ENCODE results near the gene PLS1. TPM values are rescaled to one million over a fixed set of nuclear protein-coding genes. Genes with fewer than 3 reads are reported as not detected.
A peak's percentile ranks its signal among the peaks of the same experiment; 100 is the strongest.
"Not testable (repeated sequence)": the region's sequence is repeated elsewhere in the genome, so short reads cannot be mapped to it uniquely, and the experiment has no call there.

PLS1 gene, protein sequence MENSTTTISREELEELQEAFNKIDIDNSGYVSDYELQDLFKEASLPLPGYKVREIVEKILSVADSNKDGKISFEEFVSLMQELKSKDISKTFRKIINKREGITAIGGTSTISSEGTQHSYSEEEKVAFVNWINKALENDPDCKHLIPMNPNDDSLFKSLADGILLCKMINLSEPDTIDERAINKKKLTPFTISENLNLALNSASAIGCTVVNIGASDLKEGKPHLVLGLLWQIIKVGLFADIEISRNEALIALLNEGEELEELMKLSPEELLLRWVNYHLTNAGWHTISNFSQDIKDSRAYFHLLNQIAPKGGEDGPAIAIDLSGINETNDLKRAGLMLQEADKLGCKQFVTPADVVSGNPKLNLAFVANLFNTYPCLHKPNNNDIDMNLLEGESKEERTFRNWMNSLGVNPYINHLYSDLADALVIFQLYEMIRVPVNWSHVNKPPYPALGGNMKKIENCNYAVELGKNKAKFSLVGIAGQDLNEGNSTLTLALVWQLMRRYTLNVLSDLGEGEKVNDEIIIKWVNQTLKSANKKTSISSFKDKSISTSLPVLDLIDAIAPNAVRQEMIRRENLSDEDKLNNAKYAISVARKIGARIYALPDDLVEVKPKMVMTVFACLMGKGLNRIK
- total RNA-seq (2021): 50.4 and 53.8 TPM in 2 replicates
- Bru-seq, nascent RNA: percentile 80 among the genes with signal in this experiment
- percentile 72 among the genes with signal in this experiment for BruChase-seq, experiment 1, labeled RNA remaining after a 2-hour chase
- BruChase-seq, experiment 2, labeled RNA remaining after a 6-hour chase: percentile 73 among the genes with signal in this experiment
- long read RNA-seq, transcript PLS1-202 (16 exons, 3,706 nt): major isoform, 101 of 121 reads
- long read RNA-seq, partial matches to known transcripts: 5 of 121 reads
- long read RNA-seq, other reads (novel, unspliced or antisense): 15 of 121 reads

- H3K4me2 ChIP-seq: peak within 1 kb of the TSS; percentile 94
- 0 out of 2 replicates have a peak, but pooled peaks cover 4% of the 10 kb centered on the region for H3K36me3 ChIP-seq (ENCODE audit: low read depth)
- no peaks in the 10 kb centered on the region for H3K27me3 ChIP-seq (ENCODE audit: insufficient read depth, low read depth)
- peak within 1 kb of the TSS; percentile 91 for H3K27ac ChIP-seq
- DNase-seq: peak; percentile 80 to 99
- ChIA-PET CTCF (no interaction called here), POLR2A (ENCODE audit: unreplicated experiment) (interaction anchor here (0.7 kb wide), 1 partner anchor 402 kb away, joined by 3 read pairs; no protein-coding TSS in a partner anchor)
- peaks cover 19% of the 10 kb centered on the region; the same call in 1 of the 2 replicates for H3F3A ChIP-seq (ENCODE audit: insufficient read depth, low read depth)
- H3K9me2 ChIP-seq (ENCODE audit: insufficient read depth): no peaks in the 10 kb centered on the region
- no peaks in the 10 kb centered on the region for H3K9me3 ChIP-seq (ENCODE audit: insufficient read depth, low read depth)
- intact Hi-C loops (cut with micrococcal nuclease; ENCODE audit: unreplicated experiment): loop anchor here (1.0 to 5.0 kb wide), 5 partner anchors 17 to 405 kb away; partner anchors contain the start of genes ATR, TRPC1 and U2SURP
- peaks cover 35% of the 10 kb centered on the region for H3K79me2 ChIP-seq (ENCODE audit: low read depth)
- H4K20me1 ChIP-seq (ENCODE audit: insufficient read depth): no peaks in the 10 kb centered on the region
- TF ChIP-seq, protein P1, sequence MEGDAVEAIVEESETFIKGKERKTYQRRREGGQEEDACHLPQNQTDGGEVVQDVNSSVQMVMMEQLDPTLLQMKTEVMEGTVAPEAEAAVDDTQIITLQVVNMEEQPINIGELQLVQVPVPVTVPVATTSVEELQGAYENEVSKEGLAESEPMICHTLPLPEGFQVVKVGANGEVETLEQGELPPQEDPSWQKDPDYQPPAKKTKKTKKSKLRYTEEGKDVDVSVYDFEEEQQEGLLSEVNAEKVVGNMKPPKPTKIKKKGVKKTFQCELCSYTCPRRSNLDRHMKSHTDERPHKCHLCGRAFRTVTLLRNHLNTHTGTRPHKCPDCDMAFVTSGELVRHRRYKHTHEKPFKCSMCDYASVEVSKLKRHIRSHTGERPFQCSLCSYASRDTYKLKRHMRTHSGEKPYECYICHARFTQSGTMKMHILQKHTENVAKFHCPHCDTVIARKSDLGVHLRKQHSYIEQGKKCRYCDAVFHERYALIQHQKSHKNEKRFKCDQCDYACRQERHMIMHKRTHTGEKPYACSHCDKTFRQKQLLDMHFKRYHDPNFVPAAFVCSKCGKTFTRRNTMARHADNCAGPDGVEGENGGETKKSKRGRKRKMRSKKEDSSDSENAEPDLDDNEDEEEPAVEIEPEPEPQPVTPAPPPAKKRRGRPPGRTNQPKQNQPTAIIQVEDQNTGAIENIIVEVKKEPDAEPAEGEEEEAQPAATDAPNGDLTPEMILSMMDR (conservative IDR thresholded peaks at IDR 0.05): no peak
- no peak for TF ChIP-seq EZH2 (IDR thresholded peaks at IDR 0.05; ENCODE audit: low read depth)
- H3K4me1 ChIP-seq (replicated peaks; ENCODE audit: insufficient read depth): peaks cover 30% of the 10 kb centered on the region
- peak within 1 kb of the TSS; percentile 86 for H2AFZ ChIP-seq
- TSS peak; percentile 99 for BruUV-seq (replicated peaks)
- peak within 1 kb of the TSS; percentile 73 for H3K4me3 ChIP-seq
These were observed at the start of gene PLS1 for GRCh38 chr3:142595951-142596725. Gene PLS1, plus strand, starts transcription at chr3:142596393. Its CDS starts 67,845 bp downstream, at chr3:142664238.

- Histone ChIP-seq H3K9me3 (ENCODE audit: insufficient read depth, low read depth) (no peaks in the 10 kb centered on the region), H3K4me3 (no peak overlapping the region), H3K27me3 (ENCODE audit: insufficient read depth, low read depth) (no peaks in the 10 kb centered on the region), H2AFZ (no peak overlapping the region), H3K27ac (no peak overlapping the region), H3K36me3 (ENCODE audit: low read depth) (peaks cover 50% of the 10 kb centered on the region), H3K9me2 (ENCODE audit: insufficient read depth) (no peaks in the 10 kb centered on the region), H3K4me1 (replicated peaks; ENCODE audit: insufficient read depth) (no peaks in the 10 kb centered on the region), H3F3A (ENCODE audit: insufficient read depth, low read depth) (no peaks in the 10 kb centered on the region; the same call in 1 of the 2 replicates), H3K4me2 (no peak overlapping the region), H4K20me1 (ENCODE audit: insufficient read depth) (no peaks in the 10 kb centered on the region; the same call in 1 of the 2 replicates), H3K79me2 (ENCODE audit: low read depth) (no peaks in the 10 kb centered on the region)
- CTCF ChIA-PET: no interaction called here
- no peak for DNase-seq
- TF ChIP-seq, protein P1 (conservative IDR thresholded peaks at IDR 0.05): no peak
- TF ChIP-seq EZH2 (IDR thresholded peaks at IDR 0.05; ENCODE audit: low read depth): no peak
- intact Hi-C loops (cut with micrococcal nuclease; ENCODE audit: unreplicated experiment): no loop called here
- POLR2A ChIA-PET (ENCODE audit: unreplicated experiment): no interaction called here
- no TSS peak for BruUV-seq (replicated peaks)
These were observed 46.2 kb upstream of the PLS1 start for GRCh38 chr3:142549986-142550385.

- H3K4me2 ChIP-seq; H3K27ac ChIP-seq; H3K4me1 ChIP-seq (replicated peaks; ENCODE audit: insufficient read depth); H3K79me2 ChIP-seq (ENCODE audit: low read depth); CTCF ChIA-PET; H2AFZ ChIP-seq; BruUV-seq (replicated peaks); DNase-seq; H3F3A ChIP-seq (ENCODE audit: insufficient read depth, low read depth); POLR2A ChIA-PET (ENCODE audit: unreplicated experiment); H3K9me3 ChIP-seq (ENCODE audit: insufficient read depth, low read depth); intact Hi-C loops (cut with micrococcal nuclease; ENCODE audit: unreplicated experiment); H3K27me3 ChIP-seq (ENCODE audit: insufficient read depth, low read depth); H3K4me3 ChIP-seq; H4K20me1 ChIP-seq (ENCODE audit: insufficient read depth); H3K9me2 ChIP-seq (ENCODE audit: insufficient read depth): not testable (repeated sequence)
- H3K36me3 ChIP-seq (ENCODE audit: low read depth): peaks cover 39% of the 10 kb centered on the region
These were observed 43.6 kb upstream of the PLS1 start for GRCh38 chr3:142552579-142552978.

Data from PC-9 (cell line).